Stimulated activated CD4-positive, alpha-beta T cell treated with anti-CD3 and anti-CD28 coated beads, Interleukin-1b, Interleukin-23, amount 100 ng/mL, for 4 hours (primary cell): ENCODE data around the gene ALB.

Experiments
- DNase-seq, 2 donors: peaks; one replicate each; pipeline ENCODE4 v3.0.0-alpha.2; 2020; ENCODE audit warnings: low read depth in 2 of 2

The ALB gene

GRCh38 chr4:73450398-73451004, 46.4 kb downstream of the ALB start:
- DNase-seq = no peak

GRCh38 chr4:73451404-73451803, 47.3 kb downstream of the ALB start:
- DNase-seq = no peak

GRCh38 chr4:73451981-73452747, 48.1 kb downstream of the ALB start:
- no peak for DNase-seq

GRCh38 chr4:73452953-73453700, 49.0 kb downstream of the ALB start:
- no peak for DNase-seq

- no peak for DNase-seq
These were observed 49.6 kb downstream of the ALB start for GRCh38 chr4:73453701-73454005.

- DNase-seq = no peak
These were observed 50.8 kb downstream of the ALB start for GRCh38 chr4:73454920-73455319.

GRCh38 chr4:73456177-73457022, 52.3 kb downstream of the ALB start:
- DNase-seq = no peak

- no peak for DNase-seq
These were observed 54.3 kb downstream of the ALB start for GRCh38 chr4:73458184-73459047.

- no peak for DNase-seq
These were observed 54.9 kb downstream of the ALB start for GRCh38 chr4:73459048-73459421.

- DNase-seq = no peak
These were observed 56.9 kb downstream of the ALB start for GRCh38 chr4:73460913-73461522.

- no peak for DNase-seq
These were observed 64.1 kb downstream of the ALB start for GRCh38 chr4:73468170-73468569.

GRCh38 chr4:73470728-73471127, 66.6 kb downstream of the ALB start:
- DNase-seq = no peak
